A549 (cell line): ENCODE results near the gene SMIM30.

Experiments
- BHLHE40 ChIP-seq: IDR thresholded peaks from 2 replicates; pipeline ENCODE4 v1.6.1; 2012; ENCODE audit warnings: low read depth, low read length, inconsistent platforms
- EHF ChIP-seq: fragments of 250-450 bp; sonication (Bioruptor Pico); IDR thresholded peaks from 2 replicates; pipeline ENCODE4 v1.5.0; 2020; ENCODE audit warnings: mild to moderate bottlenecking
- EP300 ChIP-seq, 2 experiments: fragments of >200 bp; sonication (Bioruptor Twin); formaldehyde crosslinking; IDR thresholded peaks; 2 replicates in 1 of 2; 3 replicates in 1 of 2; pipeline ENCODE4 v1.6.1; 2016 to 2017
- ESRRA ChIP-seq: fragments of 150-350 bp; IDR thresholded peaks from 2 replicates; pipeline ENCODE4 v1.6.1; 2014; ENCODE audit warnings: mild to moderate bottlenecking, low read length, borderline replicate concordance
- FOSL2 ChIP-seq, 2 experiments: fragments of 450-650 bp in 1 of 2; fragments of >200 bp in 1 of 2; sonication (Bioruptor Twin) in 1 of 2; formaldehyde crosslinking; IDR thresholded peaks; 2 replicates each; pipeline versions ENCODE4 v1.5.0 to v1.6.1; 2016 to 2020; ENCODE audit warnings: mild to moderate bottlenecking in 1 of 2, moderate library complexity in 1 of 2
- GATA3 ChIP-seq: IDR thresholded peaks from 2 replicates; pipeline ENCODE4 v1.6.1; 2012; ENCODE audit warnings: borderline replicate concordance
- HEYL ChIP-seq: fragments of 250-450 bp; sonication (Bioruptor Pico); IDR thresholded peaks from 2 replicates; pipeline ENCODE4 v1.8.0; 2021; ENCODE audit warnings: mild to moderate bottlenecking, moderate library complexity
- RAD21 ChIP-seq, 2 experiments: fragments of >200 bp in 1 of 2; sonication (Bioruptor Twin) in 1 of 2; formaldehyde crosslinking in 1 of 2; IDR thresholded peaks in 1 of 2; conservative IDR thresholded peaks in 1 of 2; 2 replicates in 1 of 2; 3 replicates in 1 of 2; pipeline ENCODE4 v1.6.1; 2012 to 2018; ENCODE audit warnings: inconsistent platforms in 1 of 2
- RFX5 ChIP-seq: fragments of 450-650 bp; IDR thresholded peaks from 2 replicates; pipeline ENCODE4 v1.7.1; 2014; ENCODE audit warnings: antibody characterized with exemption, mild to moderate bottlenecking, moderate library complexity
- SREBF2 ChIP-seq: fragments of 450-650 bp; IDR thresholded peaks from 2 replicates; pipeline ENCODE4 v1.6.1; 2014; ENCODE audit warnings: mild to moderate bottlenecking, moderate library complexity
- TF ChIP-seq, protein P1 (sequence below): fragments of >200 bp; sonication (Bioruptor Twin); formaldehyde crosslinking; IDR thresholded peaks from 3 replicates; pipeline ENCODE4 v1.5.1; 2016
- TF ChIP-seq, protein P2 (sequence below): IDR thresholded peaks from 2 replicates; pipeline ENCODE4 v1.6.1; 2012

DNA sequence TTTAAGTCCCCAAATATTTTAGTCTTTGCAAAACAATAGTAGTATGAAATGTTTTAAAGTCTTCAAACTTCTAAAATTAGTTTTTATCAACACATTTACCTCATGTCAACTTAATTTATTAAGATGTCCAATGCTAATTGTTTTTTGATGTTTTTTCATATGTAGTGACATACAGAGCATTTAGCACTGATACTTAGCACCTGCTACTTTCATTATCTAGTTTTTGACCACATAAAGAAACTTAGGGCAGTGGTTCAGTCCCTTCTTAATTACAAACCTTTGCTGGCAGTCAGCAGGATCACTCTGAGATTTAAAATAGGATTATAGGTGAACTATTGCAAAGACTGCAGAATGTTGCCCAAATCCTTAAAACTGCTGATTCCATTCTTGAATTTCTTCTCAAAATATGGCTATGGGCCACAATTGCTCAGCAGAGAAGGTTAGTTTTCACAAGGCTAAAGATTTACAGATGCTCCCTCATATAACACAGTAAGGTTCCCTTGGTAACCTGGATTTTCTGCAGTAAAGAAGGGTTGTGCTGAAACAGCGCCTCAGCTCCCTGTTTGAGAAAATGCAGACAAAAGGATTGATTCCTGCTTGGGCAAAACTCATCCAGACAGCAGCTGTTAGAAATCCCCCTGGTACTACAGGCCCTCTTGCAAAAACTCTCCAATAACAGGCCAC, 35.1 kb downstream of the SMIM30 start:
- TF ChIP-seq, protein P1, sequence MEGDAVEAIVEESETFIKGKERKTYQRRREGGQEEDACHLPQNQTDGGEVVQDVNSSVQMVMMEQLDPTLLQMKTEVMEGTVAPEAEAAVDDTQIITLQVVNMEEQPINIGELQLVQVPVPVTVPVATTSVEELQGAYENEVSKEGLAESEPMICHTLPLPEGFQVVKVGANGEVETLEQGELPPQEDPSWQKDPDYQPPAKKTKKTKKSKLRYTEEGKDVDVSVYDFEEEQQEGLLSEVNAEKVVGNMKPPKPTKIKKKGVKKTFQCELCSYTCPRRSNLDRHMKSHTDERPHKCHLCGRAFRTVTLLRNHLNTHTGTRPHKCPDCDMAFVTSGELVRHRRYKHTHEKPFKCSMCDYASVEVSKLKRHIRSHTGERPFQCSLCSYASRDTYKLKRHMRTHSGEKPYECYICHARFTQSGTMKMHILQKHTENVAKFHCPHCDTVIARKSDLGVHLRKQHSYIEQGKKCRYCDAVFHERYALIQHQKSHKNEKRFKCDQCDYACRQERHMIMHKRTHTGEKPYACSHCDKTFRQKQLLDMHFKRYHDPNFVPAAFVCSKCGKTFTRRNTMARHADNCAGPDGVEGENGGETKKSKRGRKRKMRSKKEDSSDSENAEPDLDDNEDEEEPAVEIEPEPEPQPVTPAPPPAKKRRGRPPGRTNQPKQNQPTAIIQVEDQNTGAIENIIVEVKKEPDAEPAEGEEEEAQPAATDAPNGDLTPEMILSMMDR, result no peak
- no peak for TF ChIP-seq RAD21 (conservative IDR thresholded peaks at IDR 0.05 in 1 of 2, IDR thresholded peaks at IDR 0.05 in 1 of 2)
- no peak for TF ChIP-seq BHLHE40
- TF ChIP-seq EHF (CRISPR knock-in tag), result no peak
- TF ChIP-seq HEYL (CRISPR knock-in tag), result no peak
- no peak for TF ChIP-seq RFX5
- TF ChIP-seq EP300 (IDR thresholded peaks at IDR 0.05), result no peak
- no peak for TF ChIP-seq FOSL2 (IDR thresholded peaks at IDR 0.05)
- TF ChIP-seq FOSL2 (CRISPR knock-in tag; IDR thresholded peaks at IDR 0.05), result no peak
- TF ChIP-seq, protein P2, sequence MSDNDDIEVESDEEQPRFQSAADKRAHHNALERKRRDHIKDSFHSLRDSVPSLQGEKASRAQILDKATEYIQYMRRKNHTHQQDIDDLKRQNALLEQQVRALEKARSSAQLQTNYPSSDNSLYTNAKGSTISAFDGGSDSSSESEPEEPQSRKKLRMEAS, result no peak
- no peak for TF ChIP-seq GATA3
- TF ChIP-seq ESRRA, result no peak
- no peak for TF ChIP-seq SREBF2
